ENCODE results near the gene IPCEF1.

Gene IPCEF1

GRCh38 chr6:154380741-154381140 lies 24.1 kb upstream of the IPCEF1 start:
- H3K9me3 ChIP-seq (replicated peaks in 1 of 11), result peaks cover 0 to 6% (median 0%) of the 10 kb centered on the region in 11 experiments; a peak in 2 of 22 replicates
- H3K9ac ChIP-seq, result peak overlapping the region in 4 of 11 experiments; percentile 41 to 61 (median 48); a peak in 8 of 22 replicates
- H3K4me1 ChIP-seq, result peaks cover 0 to 19% (median 0%) of the 10 kb centered on the region in 10 experiments; a peak in 7 of 20 replicates
- H3K4me3 ChIP-seq, result peak overlapping the region in 1 of 10 experiments; percentile 3; a peak in 1 of 20 replicates
- H3K27ac ChIP-seq, result peak overlapping the region in 5 of 11 experiments; percentile 50 to 63 (median 60); a peak in 10 of 22 replicates
- no peaks in the 10 kb centered on the region for H3K27me3 ChIP-seq
- no peak for TF ChIP-seq Cebpa-rat (IDR thresholded peaks at IDR 0.05)
- no peaks in the 10 kb centered on the region for H3K36me3 ChIP-seq
- no peaks in the 10 kb centered on the region for H4K20me1 ChIP-seq
- H3K4me2 ChIP-seq, result peak overlapping the region in 5 of 11 experiments; percentile 13 to 69 (median 50); a peak in 9 of 22 replicates

DNA sequence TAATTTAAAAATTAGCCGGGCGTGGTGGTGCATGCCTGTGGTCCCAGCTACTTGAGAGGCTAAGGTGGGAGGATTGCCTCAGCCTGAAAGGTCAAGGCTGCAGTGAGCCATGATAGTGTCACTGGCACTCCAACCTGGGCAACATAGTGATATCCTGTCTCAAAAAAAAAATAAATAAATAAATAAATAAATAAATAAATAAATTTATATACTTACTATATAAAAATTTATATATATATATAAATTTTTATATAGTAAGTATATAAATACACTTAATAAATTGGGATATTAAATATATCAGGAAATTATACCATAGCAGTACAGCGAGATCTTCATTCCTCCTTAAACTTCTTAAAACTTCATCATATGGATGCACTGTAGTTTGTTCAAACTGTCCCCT lies 23.0 kb upstream of the IPCEF1 start:
- peak overlapping the region in 1 of 11 experiments; percentile 50; a peak in 2 of 22 replicates for H3K4me2 ChIP-seq
- no peak overlapping the region for H3K27ac ChIP-seq
- TF ChIP-seq Cebpa-rat (IDR thresholded peaks at IDR 0.05), result no peak
- peaks cover 0 to 19% (median 0%) of the 10 kb centered on the region in 10 experiments; a peak in 7 of 20 replicates for H3K4me1 ChIP-seq
- no peaks in the 10 kb centered on the region for H4K20me1 ChIP-seq
- no peak overlapping the region for H3K4me3 ChIP-seq
- H3K36me3 ChIP-seq, result no peaks in the 10 kb centered on the region
- no peak overlapping the region for H3K9ac ChIP-seq
- H3K27me3 ChIP-seq, result no peaks in the 10 kb centered on the region
- H3K9me3 ChIP-seq (replicated peaks in 1 of 11), result peaks cover 0 to 6% (median 0%) of the 10 kb centered on the region in 11 experiments; a peak in 2 of 22 replicates

GRCh38 chr6:154378518-154378917 lies 21.9 kb upstream of the IPCEF1 start:
- Histone ChIP-seq H3K4me3 (no peak overlapping the region), H3K36me3 (no peaks in the 10 kb centered on the region), H4K20me1 (no peaks in the 10 kb centered on the region), H3K4me2 (no peak overlapping the region), H3K4me1 (peaks cover 0 to 19% (median 0%) of the 10 kb centered on the region in 10 experiments; a peak in 7 of 20 replicates), H3K9ac (no peak overlapping the region), H3K9me3 (replicated peaks in 1 of 11) (peaks cover 0 to 10% (median 3%) of the 10 kb centered on the region in 11 experiments; a peak in 6 of 22 replicates), H3K27ac (no peak overlapping the region), H3K27me3 (no peaks in the 10 kb centered on the region)
- no peak for TF ChIP-seq Cebpa-rat (IDR thresholded peaks at IDR 0.05)

DNA sequence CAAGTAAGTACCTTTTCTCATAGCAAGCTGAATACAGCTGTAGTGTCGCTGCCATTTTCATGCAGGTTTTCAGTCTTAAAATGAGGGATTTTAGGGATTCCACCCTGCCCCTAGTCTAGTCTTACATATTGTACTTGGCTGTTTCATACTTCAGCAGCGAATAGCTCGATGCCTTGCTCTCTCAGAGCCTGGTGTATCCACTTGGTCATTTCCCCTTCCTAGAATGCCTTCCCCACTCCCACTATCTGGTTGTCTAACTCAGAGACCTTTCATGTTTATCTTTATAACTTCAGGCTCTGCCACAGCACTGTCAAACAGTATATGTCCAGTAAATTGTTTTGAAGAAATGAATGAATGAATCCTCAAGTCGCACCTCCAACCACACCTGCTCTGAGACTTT lies 21.1 kb upstream of the IPCEF1 start:
- H4K20me1 ChIP-seq, result no peaks in the 10 kb centered on the region
- H3K36me3 ChIP-seq, result no peaks in the 10 kb centered on the region
- H3K4me1 ChIP-seq, result peaks cover 0 to 19% (median 0%) of the 10 kb centered on the region in 10 experiments; a peak in 7 of 20 replicates
- no peak overlapping the region for H3K9ac ChIP-seq
- no peak overlapping the region for H3K4me2 ChIP-seq
- H3K9me3 ChIP-seq (replicated peaks in 1 of 11), result peaks cover 0 to 5% (median 3%) of the 10 kb centered on the region in 11 experiments; a peak in 5 of 22 replicates
- TF ChIP-seq Cebpa-rat (IDR thresholded peaks at IDR 0.05), result no peak
- H3K4me3 ChIP-seq, result no peak overlapping the region
- H3K27ac ChIP-seq, result no peak overlapping the region
- H3K27me3 ChIP-seq, result no peaks in the 10 kb centered on the region

GRCh38 chr6:154373971-154374370 lies 17.4 kb upstream of the IPCEF1 start:
- H3K4me2 ChIP-seq, result no peak overlapping the region
- H3K4me3 ChIP-seq, result no peak overlapping the region
- no peaks in the 10 kb centered on the region for H3K27me3 ChIP-seq
- H3K9ac ChIP-seq, result no peak overlapping the region
- H3K36me3 ChIP-seq, result no peaks in the 10 kb centered on the region
- no peak for TF ChIP-seq Cebpa-rat (IDR thresholded peaks at IDR 0.05)
- peaks cover 0 to 5% (median 3%) of the 10 kb centered on the region in 11 experiments; a peak in 5 of 22 replicates for H3K9me3 ChIP-seq (replicated peaks in 1 of 11)
- no peaks in the 10 kb centered on the region for H4K20me1 ChIP-seq
- H3K4me1 ChIP-seq, result peaks cover 0 to 19% (median 2%) of the 10 kb centered on the region in 10 experiments; a peak in 8 of 20 replicates
- no peak overlapping the region for H3K27ac ChIP-seq

DNA sequence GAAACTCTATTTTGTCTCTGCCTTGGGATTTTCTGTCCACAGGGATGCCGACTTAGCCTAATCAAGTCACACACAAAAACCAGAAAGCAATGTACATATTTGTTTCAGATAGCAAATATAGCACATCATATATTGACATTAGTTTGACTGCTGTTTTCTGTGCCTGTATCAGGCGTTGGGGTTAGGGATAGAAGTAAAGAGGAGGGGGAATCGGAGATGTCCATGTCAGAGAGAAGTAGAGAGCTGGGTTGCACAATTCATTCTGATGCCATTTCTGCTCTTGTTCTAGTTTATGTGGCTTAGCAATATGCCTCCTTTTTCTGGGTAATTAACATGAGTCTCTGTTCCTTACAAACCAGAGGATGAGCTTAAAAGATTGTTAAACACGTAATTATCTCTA lies 14.7 kb upstream of the IPCEF1 start:
- peak overlapping the region in 3 of 11 experiments; percentile 46 to 49 (median 49); a peak in 3 of 22 replicates for H3K27ac ChIP-seq
- H3K4me3 ChIP-seq, result no peak overlapping the region
- TF ChIP-seq Cebpa-rat (IDR thresholded peaks at IDR 0.05), result no peak
- H3K9me3 ChIP-seq (replicated peaks in 1 of 11), result peaks cover 0 to 5% (median 3%) of the 10 kb centered on the region in 11 experiments; a peak in 5 of 22 replicates
- peaks cover 0 to 33% (median 6%) of the 10 kb centered on the region in 10 experiments; a peak in 10 of 20 replicates for H3K4me1 ChIP-seq
- H4K20me1 ChIP-seq, result no peaks in the 10 kb centered on the region
- H3K27me3 ChIP-seq, result no peaks in the 10 kb centered on the region
- no peaks in the 10 kb centered on the region for H3K36me3 ChIP-seq
- H3K9ac ChIP-seq, result peak overlapping the region in 2 of 11 experiments; percentile 35 to 37; a peak in 3 of 22 replicates
- H3K4me2 ChIP-seq, result peak overlapping the region in 3 of 11 experiments; percentile 33 to 48 (median 46); a peak in 1 of 22 replicates

GRCh38 chr6:154370545-154370944 lies 13.9 kb upstream of the IPCEF1 start:
- no peak for TF ChIP-seq Cebpa-rat (IDR thresholded peaks at IDR 0.05)
- H3K9ac ChIP-seq, result peak overlapping the region in 4 of 11 experiments; percentile 22 to 39 (median 36); a peak in 4 of 22 replicates
- H3K9me3 ChIP-seq (replicated peaks in 1 of 11), result peaks cover 0 to 5% (median 3%) of the 10 kb centered on the region in 11 experiments; a peak in 5 of 22 replicates
- no peak overlapping the region for H3K4me3 ChIP-seq
- H4K20me1 ChIP-seq, result no peaks in the 10 kb centered on the region
- H3K4me1 ChIP-seq, result peaks cover 0 to 33% (median 6%) of the 10 kb centered on the region in 10 experiments; a peak in 10 of 20 replicates
- no peaks in the 10 kb centered on the region for H3K27me3 ChIP-seq
- H3K36me3 ChIP-seq, result no peaks in the 10 kb centered on the region
- peak overlapping the region in 5 of 11 experiments; percentile 5 to 48 (median 33); a peak in 3 of 22 replicates for H3K4me2 ChIP-seq
- peak overlapping the region in 6 of 11 experiments; percentile 16 to 49 (median 45); a peak in 6 of 22 replicates for H3K27ac ChIP-seq

GRCh38 chr6:154367839-154368695 lies 11.5 kb upstream of the IPCEF1 start:
- Histone ChIP-seq H3K4me1 (peaks cover 0 to 33% (median 11%) of the 10 kb centered on the region in 10 experiments; a peak in 13 of 20 replicates), H3K36me3 (no peaks in the 10 kb centered on the region), H3K27me3 (no peaks in the 10 kb centered on the region), H3K9me3 (replicated peaks in 1 of 11) (peaks cover 0 to 9% (median 0%) of the 10 kb centered on the region in 11 experiments; a peak in 5 of 22 replicates), H3K4me3 (no peak overlapping the region), H4K20me1 (no peaks in the 10 kb centered on the region), H3K4me2 (peak overlapping the region in 4 of 11 experiments; percentile 0 to 13 (median 6); a peak in 2 of 22 replicates), H3K9ac (no peak overlapping the region), H3K27ac (peak overlapping the region in 2 of 11 experiments; percentile 20 to 30; a peak in 1 of 22 replicates)
- 0 out of 22 replicates have a peak, but pooled peaks of 1 of the 11 experiments have one; percentile 16 for TF ChIP-seq Cebpa-rat (IDR thresholded peaks at IDR 0.05)
